Liver (tissue), 9 donors: ENCODE measurements around the gene NCAM1. TPM values are rescaled to one million over a fixed set of nuclear protein-coding genes. Genes with fewer than 3 reads are reported as not detected.

ENCODE experiments used
- DNase-seq: peaks from one replicate; pipeline ENCODE4 v3.0.0-alpha.2; 2017; ENCODE audit warnings: low spot score
- H3K27ac ChIP-seq, 2 donors: one replicate each; pipeline ENCODE4 v1.7.0; 2013; ENCODE audit warnings: inconsistent platforms in 2 of 2, low read length in 2 of 2, control low read depth in 1 of 2, low read depth in 1 of 2, mild to moderate bottlenecking in 1 of 2
- H3K27me3 ChIP-seq, 4 donors: one replicate each; pipeline versions ENCODE4 v1.6.1 to v1.7.0; 2013; ENCODE audit warnings: low read length in 3 of 4, inconsistent platforms in 1 of 4, mild to moderate bottlenecking in 1 of 4, moderate library complexity in 1 of 4; ENCODE audit not compliant: control insufficient read depth in 4 of 4, insufficient read depth in 4 of 4
- H3K36me3 ChIP-seq, 4 donors: one replicate each; pipeline versions ENCODE4 v1.6.1 to v1.7.0; 2013; ENCODE audit warnings: low read length in 3 of 4, mild to moderate bottlenecking in 3 of 4, low read depth in 1 of 4, moderate library complexity in 1 of 4; ENCODE audit not compliant: control insufficient read depth in 4 of 4, insufficient read depth in 3 of 4
- H3K4me1 ChIP-seq, 4 donors: one replicate each; pipeline versions ENCODE4 v1.6.1 to v1.7.0; 2013; ENCODE audit warnings: low read length in 3 of 4, mild to moderate bottlenecking in 3 of 4, moderate library complexity in 1 of 4; ENCODE audit not compliant: control insufficient read depth in 4 of 4, insufficient read depth in 4 of 4
- H3K4me3 ChIP-seq, 3 donors: one replicate each; pipeline versions ENCODE4 v1.6.1 to v1.7.0; 2013; ENCODE audit warnings: low read length in 3 of 3, control low read depth in 1 of 3, low read depth in 1 of 3, mild to moderate bottlenecking in 1 of 3
- H3K9ac ChIP-seq, 2 donors: one replicate each; pipeline ENCODE4 v1.7.0; 2013; ENCODE audit warnings: low read length in 2 of 2, mild to moderate bottlenecking in 2 of 2, moderate library complexity in 2 of 2, control low read depth in 1 of 2, low read depth in 1 of 2
- H3K9me3 ChIP-seq, 4 donors: one replicate each; pipeline versions ENCODE4 v1.6.1 to v1.7.0; 2013; ENCODE audit warnings: low read length in 3 of 4; ENCODE audit not compliant: control insufficient read depth in 4 of 4
- EGR1 ChIP-seq, 2 donors: IDR thresholded peaks; 2 replicates each; pipeline ENCODE4 v1.6.1; 2016 to 2018; ENCODE audit warnings: antibody characterized with exemption in 2 of 2, low read depth in 2 of 2
- FOXA1 ChIP-seq: IDR thresholded peaks from 2 replicates; pipeline ENCODE4 v1.6.1; 2016; ENCODE audit warnings: antibody characterized with exemption
- FOXA2 ChIP-seq: IDR thresholded peaks from 2 replicates; pipeline ENCODE4 v1.6.1; 2016; ENCODE audit warnings: antibody characterized with exemption
- GABPA ChIP-seq, 2 donors: IDR thresholded peaks in 1 of 2; conservative IDR thresholded peaks in 1 of 2; 2 replicates each; pipeline ENCODE4 v1.6.1; 2016; ENCODE audit warnings: antibody characterized with exemption in 2 of 2, mild to moderate bottlenecking in 1 of 2, moderate library complexity in 1 of 2
- HNF4A ChIP-seq, 2 donors: conservative IDR thresholded peaks; 2 replicates each; pipeline ENCODE4 v1.6.1; 2016; ENCODE audit warnings: antibody characterized with exemption in 2 of 2, mild to moderate bottlenecking in 2 of 2
- HNF4G ChIP-seq: IDR thresholded peaks from 2 replicates; pipeline ENCODE4 v1.6.1; 2016; ENCODE audit warnings: antibody characterized with exemption
- JUND ChIP-seq, 2 donors: IDR thresholded peaks; 2 replicates each; pipeline ENCODE4 v1.6.1; 2016; ENCODE audit warnings: antibody characterized with exemption in 2 of 2
- NR2F2 ChIP-seq: IDR thresholded peaks from 2 replicates; pipeline ENCODE4 v1.6.1; 2016; ENCODE audit warnings: antibody characterized with exemption
- RAD21 ChIP-seq, 2 donors: IDR thresholded peaks; 2 replicates each; pipeline ENCODE4 v1.6.1; 2016; ENCODE audit warnings: antibody characterized with exemption in 2 of 2, mild to moderate bottlenecking in 2 of 2
- RXRA ChIP-seq, 2 donors: IDR thresholded peaks; 2 replicates each; pipeline ENCODE4 v1.6.1; 2017 to 2018; ENCODE audit warnings: antibody characterized with exemption in 2 of 2, mild to moderate bottlenecking in 1 of 2
- SP1 ChIP-seq: IDR thresholded peaks from 2 replicates; pipeline ENCODE4 v1.6.1; 2018; ENCODE audit warnings: antibody characterized with exemption, mild to moderate bottlenecking
- TAF1 ChIP-seq: conservative IDR thresholded peaks from 2 replicates; pipeline ENCODE4 v1.6.1; 2016; ENCODE audit warnings: antibody characterized with exemption, mild to moderate bottlenecking
- YY1 ChIP-seq: IDR thresholded peaks from 2 replicates; pipeline ENCODE4 v1.6.1; 2016; ENCODE audit warnings: antibody characterized with exemption, mild to moderate bottlenecking
- WGBS: extraction: QIAGEN DNeasy Blood & Tissue Kit; methylation state at CpG from one replicate; pipeline ENCODE4 v1.1.7; 2013; 5-methylcytosine and 5-hydroxymethylcytosine counted together
- polyA plus RNA-seq, 2 donors: library from polyadenylated mRNA; stranded (reverse) in 1 of 2; unstranded in 1 of 2; fragments of 200-250 nt in 1 of 2; fragments of >200 nt in 1 of 2; fragmentation: Nextera tagmentation in 1 of 2; extraction: Ambion mirVana in 1 of 2; gene quantifications; one replicate each; pipeline versions ENCODE4 v1.2.1 to v1.2.3, GENCODE V29; 2013 to 2015
- total RNA-seq, 2 donors: library from RNA; depleted of rRNA; stranded (reverse); fragments of >200 nt; gene quantifications; one replicate each; pipeline ENCODE4 v1.2.3, GENCODE V29; 2014
- TF ChIP-seq, protein P1 (sequence below): fragments of 150-350 bp; IDR thresholded peaks from 2 replicates; pipeline ENCODE4 v1.5.1; 2017; ENCODE audit warnings: improper control_type of control experiment, low read depth, low read length; ENCODE audit not compliant: missing input control
- TF ChIP-seq, protein P2 (sequence below): IDR thresholded peaks from 2 replicates; pipeline ENCODE4 v1.6.1; 2016; ENCODE audit warnings: antibody characterized with exemption
- TF ChIP-seq, protein P3 (sequence below): IDR thresholded peaks from 2 replicates; pipeline ENCODE4 v1.6.1; 2016; ENCODE audit warnings: antibody characterized with exemption, mild to moderate bottlenecking
- TF ChIP-seq, protein P4 (sequence below): IDR thresholded peaks from 2 replicates; pipeline ENCODE4 v1.6.1; 2016; ENCODE audit warnings: antibody characterized with exemption
- TF ChIP-seq, protein P5 (sequence below): IDR thresholded peaks from 2 replicates; pipeline ENCODE4 v1.6.1; 2016; ENCODE audit warnings: antibody characterized with exemption
- donor health status: healthy.
- donor health status: healthy.
- donor health status: healthy.
- donor health status: healthy.
- donor health status: healthy.

NCAM1 gene
- total and polyA plus RNA-seq, 4 donors: 0.65 to 2.1 (median 0.88) TPM

DNA sequence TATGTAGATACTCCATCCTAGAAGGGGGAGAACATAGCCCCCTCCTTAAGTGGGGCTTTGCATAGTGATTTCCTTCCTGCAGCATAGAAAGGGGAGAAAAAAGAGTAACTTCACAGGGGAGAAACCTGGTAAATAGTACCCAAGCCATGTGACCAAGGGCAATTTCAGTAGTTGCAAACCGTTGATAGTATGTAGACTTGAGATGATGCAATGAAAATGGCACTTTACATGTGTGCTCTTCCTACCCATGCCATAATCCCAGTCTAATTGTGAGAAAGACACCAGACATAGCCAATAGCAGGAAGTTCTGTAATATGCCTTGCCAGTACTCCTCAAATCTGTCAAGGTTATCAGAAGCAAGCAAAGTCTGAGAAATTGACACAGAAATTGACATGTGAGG, 104.1 kb downstream of the NCAM1 start:
- no peak overlapping the region for H3K4me3 ChIP-seq
- no peaks in the 10 kb centered on the region for H3K9me3 ChIP-seq
- no peak overlapping the region for H3K27ac ChIP-seq
- H3K36me3 ChIP-seq: no peaks in the 10 kb centered on the region
- WGBS: 53% methylated on average over 1 of the region's 1 CpG
- peaks cover 0 to 2% (median 0%) of the 10 kb centered on the region in 4 donors for H3K27me3 ChIP-seq
- no peak overlapping the region for H3K9ac ChIP-seq
- H3K4me1 ChIP-seq: no peaks in the 10 kb centered on the region
- TF ChIP-seq HNF4A (conservative IDR thresholded peaks at IDR 0.05) (no peak), FOXA2 (no peak), FOXA1 (no peak), RAD21 (IDR thresholded peaks at IDR 0.05) (no peak), GABPA (IDR thresholded peaks at IDR 0.05 in 1 of 2, conservative IDR thresholded peaks at IDR 0.05 in 1 of 2) (no peak), SP1 (no peak), NR2F2 (no peak), HNF4G (no peak), EGR1 (IDR thresholded peaks at IDR 0.05; ENCODE audit: low read depth in 2 of 2) (no peak), YY1 (no peak), RXRA (IDR thresholded peaks at IDR 0.05) (no peak), JUND (IDR thresholded peaks at IDR 0.05) (no peak), TAF1 (no peak)
- TF ChIP-seq, protein P1, sequence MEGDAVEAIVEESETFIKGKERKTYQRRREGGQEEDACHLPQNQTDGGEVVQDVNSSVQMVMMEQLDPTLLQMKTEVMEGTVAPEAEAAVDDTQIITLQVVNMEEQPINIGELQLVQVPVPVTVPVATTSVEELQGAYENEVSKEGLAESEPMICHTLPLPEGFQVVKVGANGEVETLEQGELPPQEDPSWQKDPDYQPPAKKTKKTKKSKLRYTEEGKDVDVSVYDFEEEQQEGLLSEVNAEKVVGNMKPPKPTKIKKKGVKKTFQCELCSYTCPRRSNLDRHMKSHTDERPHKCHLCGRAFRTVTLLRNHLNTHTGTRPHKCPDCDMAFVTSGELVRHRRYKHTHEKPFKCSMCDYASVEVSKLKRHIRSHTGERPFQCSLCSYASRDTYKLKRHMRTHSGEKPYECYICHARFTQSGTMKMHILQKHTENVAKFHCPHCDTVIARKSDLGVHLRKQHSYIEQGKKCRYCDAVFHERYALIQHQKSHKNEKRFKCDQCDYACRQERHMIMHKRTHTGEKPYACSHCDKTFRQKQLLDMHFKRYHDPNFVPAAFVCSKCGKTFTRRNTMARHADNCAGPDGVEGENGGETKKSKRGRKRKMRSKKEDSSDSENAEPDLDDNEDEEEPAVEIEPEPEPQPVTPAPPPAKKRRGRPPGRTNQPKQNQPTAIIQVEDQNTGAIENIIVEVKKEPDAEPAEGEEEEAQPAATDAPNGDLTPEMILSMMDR: no peak
- TF ChIP-seq, protein P2, sequence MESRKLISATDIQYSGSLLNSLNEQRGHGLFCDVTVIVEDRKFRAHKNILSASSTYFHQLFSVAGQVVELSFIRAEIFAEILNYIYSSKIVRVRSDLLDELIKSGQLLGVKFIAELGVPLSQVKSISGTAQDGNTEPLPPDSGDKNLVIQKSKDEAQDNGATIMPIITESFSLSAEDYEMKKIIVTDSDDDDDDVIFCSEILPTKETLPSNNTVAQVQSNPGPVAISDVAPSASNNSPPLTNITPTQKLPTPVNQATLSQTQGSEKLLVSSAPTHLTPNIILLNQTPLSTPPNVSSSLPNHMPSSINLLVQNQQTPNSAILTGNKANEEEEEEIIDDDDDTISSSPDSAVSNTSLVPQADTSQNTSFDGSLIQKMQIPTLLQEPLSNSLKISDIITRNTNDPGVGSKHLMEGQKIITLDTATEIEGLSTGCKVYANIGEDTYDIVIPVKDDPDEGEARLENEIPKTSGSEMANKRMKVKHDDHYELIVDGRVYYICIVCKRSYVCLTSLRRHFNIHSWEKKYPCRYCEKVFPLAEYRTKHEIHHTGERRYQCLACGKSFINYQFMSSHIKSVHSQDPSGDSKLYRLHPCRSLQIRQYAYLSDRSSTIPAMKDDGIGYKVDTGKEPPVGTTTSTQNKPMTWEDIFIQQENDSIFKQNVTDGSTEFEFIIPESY: no peak
- TF ChIP-seq, protein P3, sequence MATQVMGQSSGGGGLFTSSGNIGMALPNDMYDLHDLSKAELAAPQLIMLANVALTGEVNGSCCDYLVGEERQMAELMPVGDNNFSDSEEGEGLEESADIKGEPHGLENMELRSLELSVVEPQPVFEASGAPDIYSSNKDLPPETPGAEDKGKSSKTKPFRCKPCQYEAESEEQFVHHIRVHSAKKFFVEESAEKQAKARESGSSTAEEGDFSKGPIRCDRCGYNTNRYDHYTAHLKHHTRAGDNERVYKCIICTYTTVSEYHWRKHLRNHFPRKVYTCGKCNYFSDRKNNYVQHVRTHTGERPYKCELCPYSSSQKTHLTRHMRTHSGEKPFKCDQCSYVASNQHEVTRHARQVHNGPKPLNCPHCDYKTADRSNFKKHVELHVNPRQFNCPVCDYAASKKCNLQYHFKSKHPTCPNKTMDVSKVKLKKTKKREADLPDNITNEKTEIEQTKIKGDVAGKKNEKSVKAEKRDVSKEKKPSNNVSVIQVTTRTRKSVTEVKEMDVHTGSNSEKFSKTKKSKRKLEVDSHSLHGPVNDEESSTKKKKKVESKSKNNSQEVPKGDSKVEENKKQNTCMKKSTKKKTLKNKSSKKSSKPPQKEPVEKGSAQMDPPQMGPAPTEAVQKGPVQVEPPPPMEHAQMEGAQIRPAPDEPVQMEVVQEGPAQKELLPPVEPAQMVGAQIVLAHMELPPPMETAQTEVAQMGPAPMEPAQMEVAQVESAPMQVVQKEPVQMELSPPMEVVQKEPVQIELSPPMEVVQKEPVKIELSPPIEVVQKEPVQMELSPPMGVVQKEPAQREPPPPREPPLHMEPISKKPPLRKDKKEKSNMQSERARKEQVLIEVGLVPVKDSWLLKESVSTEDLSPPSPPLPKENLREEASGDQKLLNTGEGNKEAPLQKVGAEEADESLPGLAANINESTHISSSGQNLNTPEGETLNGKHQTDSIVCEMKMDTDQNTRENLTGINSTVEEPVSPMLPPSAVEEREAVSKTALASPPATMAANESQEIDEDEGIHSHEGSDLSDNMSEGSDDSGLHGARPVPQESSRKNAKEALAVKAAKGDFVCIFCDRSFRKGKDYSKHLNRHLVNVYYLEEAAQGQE: no peak
- TF ChIP-seq, protein P4, sequence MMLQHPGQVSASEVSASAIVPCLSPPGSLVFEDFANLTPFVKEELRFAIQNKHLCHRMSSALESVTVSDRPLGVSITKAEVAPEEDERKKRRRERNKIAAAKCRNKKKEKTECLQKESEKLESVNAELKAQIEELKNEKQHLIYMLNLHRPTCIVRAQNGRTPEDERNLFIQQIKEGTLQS: no peak
- TF ChIP-seq, protein P5, sequence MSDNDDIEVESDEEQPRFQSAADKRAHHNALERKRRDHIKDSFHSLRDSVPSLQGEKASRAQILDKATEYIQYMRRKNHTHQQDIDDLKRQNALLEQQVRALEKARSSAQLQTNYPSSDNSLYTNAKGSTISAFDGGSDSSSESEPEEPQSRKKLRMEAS: no peak
- DNase-seq: no peak
